GM12873 (cell line): ENCODE measurements around the gene FADS2.

Experiments
- TF ChIP-seq, protein P1 (sequence below): IDR thresholded peaks from 2 replicates; pipeline ENCODE4 v1.5.1; 2012; ENCODE audit warnings: low read depth, mild to moderate bottlenecking, moderate library complexity, low read length, control low read depth; ENCODE audit not compliant: insufficient read depth; ENCODE audit errors: missing control alignments

FADS2 gene

DNA sequence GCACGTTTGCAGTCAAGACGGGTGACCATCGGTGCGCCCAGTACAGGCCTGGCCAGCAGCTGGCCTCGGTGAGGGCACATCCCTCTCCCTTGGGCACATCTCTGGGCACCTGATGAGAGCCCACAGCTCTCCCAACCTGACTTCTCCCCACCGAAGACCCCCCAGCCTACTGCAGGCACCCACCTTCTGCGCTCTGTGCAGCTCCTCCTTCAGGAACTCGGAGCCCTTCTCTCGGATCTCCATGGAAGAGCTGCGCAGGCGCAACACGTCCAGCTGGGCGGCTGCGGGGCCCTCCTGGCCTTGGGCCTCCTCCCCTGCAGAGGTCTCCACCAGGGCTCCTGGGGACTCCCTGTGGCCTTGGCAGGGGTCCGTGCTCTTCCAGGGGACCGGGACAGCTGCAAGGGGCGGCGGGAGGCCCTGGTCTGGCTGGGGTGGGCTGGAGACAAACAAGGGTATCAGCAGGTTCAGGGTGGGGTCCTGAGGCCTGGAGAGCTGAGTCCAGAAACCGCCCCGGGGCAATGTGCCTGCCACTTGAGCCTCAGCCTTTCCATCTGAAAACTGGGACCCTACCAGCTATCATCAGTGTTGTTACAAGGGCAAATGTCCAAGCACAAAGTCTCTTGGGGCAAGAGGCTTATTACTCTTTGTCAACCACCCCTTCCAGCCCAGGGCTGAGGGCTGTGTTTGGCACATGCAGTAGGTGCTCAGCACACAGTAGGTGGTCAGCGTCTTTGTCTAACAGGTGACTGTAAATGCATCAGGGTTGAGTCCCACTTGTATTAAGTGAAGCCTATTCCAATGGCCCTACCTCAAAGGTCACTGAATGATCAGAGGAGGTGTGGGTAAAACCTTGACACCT is 80.0 kb downstream of the FADS2 start:
- TF ChIP-seq, protein P1, sequence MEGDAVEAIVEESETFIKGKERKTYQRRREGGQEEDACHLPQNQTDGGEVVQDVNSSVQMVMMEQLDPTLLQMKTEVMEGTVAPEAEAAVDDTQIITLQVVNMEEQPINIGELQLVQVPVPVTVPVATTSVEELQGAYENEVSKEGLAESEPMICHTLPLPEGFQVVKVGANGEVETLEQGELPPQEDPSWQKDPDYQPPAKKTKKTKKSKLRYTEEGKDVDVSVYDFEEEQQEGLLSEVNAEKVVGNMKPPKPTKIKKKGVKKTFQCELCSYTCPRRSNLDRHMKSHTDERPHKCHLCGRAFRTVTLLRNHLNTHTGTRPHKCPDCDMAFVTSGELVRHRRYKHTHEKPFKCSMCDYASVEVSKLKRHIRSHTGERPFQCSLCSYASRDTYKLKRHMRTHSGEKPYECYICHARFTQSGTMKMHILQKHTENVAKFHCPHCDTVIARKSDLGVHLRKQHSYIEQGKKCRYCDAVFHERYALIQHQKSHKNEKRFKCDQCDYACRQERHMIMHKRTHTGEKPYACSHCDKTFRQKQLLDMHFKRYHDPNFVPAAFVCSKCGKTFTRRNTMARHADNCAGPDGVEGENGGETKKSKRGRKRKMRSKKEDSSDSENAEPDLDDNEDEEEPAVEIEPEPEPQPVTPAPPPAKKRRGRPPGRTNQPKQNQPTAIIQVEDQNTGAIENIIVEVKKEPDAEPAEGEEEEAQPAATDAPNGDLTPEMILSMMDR: no peak

DNA sequence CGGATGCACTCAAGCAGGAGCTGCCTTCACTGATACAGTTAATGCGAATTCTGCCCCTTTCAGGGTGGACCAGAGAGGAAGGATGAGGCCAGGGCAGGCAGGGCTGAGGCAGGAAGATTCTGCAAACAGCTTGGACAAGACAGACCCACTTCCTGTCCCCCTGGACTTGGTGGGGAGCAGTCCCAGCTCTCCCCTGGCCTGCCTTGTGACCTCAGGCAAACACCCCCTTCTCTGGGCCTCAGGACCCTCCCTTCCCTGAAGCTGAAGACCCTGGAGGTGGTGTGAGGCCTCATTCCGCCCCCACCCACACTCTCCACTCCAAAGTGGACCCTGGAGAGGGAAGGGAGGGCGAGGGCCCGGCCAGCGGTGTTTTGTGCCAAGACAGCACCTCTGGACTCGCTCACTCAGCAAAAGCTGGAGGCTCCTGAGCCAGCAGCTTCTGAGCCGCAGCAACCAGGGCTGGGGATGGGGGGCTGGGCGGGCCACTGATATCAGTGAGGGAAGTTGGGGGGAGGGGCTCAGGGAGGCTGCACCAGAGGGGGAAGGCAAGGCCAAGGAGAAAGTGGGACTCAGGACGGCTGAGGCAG is 80.7 kb downstream of the FADS2 start:
- TF ChIP-seq, protein P1: no peak

DNA sequence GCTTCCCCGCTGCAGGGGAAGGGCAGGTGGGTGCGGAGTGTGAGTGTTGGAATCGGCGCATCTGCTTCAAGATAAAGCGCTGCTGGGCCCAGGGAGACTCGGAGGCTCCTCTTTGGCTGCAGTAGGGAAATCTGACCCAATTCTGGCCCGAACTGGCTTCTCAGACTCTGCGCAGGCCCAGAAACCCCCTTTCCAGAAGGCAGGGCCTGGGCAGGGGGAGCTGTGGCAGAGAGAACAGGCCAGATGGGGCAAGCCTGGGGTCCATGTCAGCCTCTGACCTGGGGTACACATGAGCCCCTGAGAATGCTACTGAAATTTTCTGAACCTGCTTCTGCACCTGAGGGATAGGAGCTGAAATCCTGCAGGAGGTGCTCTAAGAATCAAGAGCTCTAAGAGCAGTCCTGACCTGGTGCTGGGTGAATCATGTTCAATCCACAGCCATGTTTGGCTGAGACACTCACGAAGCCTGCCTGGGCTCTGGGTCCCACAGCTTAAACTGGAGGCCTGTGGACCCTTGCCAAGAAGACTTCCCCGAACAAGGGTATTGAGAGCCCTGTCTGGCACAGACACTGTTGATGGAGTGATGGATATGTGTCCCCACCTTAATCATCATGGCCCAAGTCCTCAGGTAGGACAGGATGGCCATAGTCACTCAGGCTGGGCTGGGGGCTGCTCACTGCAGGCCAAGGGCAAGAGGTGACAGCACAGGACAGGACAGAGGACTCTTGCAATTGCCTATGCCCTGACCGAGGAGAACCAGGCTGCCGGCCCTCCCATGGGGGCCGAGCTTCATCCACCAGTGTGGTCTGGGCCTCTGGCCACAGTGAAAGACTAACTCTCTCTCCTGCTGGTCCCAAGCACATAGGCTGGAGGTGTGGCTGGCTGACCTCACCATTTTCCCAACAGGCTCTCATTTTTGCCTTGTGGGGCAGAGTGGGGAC is 82.4 kb downstream of the FADS2 start:
- TF ChIP-seq, protein P1: no peak

DNA sequence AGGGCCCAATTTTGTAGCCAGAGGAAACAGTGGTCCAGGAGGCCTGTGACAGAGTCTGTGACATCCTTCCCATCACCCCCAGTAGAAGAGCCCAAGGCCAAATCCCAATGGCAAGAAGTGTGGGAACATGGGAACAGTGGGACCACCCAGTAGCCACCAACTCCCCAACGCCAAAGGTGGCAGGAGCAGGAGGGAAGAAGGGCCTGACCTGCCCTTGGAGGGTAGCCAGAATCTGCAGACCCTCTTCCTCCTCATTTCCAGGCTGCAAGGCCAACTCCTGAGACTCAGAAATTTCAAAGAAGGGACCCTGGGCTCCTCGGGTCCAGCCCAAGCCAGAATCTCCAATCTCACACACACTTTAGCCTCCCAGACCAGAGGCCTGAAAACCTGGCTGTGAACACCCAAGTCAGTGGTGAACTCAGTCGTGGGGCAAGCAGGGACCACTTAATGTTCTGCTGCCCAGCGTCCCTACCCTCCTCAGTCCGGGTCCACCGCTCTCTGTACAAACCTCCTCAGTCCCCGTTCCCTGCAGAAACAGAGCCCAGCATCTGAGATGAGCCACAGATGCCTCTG is 83.1 kb downstream of the FADS2 start:
- TF ChIP-seq, protein P1: no peak

DNA sequence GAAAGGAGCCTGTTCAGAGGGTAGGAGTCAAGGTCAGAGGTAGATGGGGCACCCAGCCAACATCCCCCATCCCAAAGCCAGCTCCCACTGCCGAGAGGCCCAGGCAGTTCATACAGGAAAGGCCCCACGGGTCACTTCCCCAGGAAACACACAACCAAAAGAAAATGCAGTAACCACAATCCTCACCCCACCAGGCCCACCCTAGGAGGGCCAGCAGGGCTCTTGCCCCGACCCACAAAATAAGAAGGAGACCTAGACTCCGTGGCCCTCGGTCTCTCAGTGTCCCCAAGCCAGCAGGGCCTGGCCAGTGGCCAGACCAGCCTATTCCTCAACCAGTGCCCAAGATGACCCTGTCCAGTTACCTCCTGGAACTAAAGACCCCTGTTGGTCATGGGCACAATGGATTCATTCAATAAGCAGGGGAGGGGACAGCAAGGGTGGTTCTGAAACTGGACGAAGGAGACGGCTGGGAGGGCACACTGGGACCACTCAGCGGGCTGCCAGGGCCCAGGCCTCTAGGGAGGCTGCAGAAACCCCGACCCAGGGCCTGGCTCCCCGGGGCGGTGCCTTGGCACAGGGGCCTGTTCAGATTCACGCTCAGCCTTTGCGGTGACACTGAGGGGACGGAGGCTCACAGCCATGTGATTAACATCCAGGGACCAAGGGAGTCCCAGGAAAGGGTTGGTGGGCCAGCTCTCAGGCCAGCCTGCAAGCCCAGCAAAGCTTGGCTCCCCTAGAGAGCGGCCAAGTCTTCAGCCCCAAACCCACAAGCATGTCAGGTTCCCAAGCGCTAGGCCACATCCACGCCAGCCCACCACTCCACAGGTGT is 83.8 kb downstream of the FADS2 start:
- TF ChIP-seq, protein P1: no peak

DNA sequence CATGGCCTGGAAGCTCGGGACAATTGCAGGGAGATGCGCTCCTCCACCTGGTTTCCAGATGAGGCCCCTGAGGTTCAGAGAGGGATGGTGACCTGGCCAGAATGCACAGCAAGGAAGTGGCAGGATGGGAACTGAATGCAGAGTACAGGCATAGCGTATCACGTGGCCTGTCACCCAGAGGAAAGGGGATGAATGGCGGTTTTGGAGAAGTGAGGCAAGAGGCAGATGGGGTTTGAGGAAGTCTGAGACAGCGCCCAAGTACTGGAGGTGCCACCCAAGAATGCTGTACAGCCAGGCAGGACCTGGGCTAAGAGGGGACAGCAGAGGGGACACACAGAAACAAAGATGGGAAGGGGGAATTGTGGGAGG is 84.4 kb downstream of the FADS2 start:
- TF ChIP-seq, protein P1: no peak
